ENCODE data around the gene NRXN3.

DNA sequence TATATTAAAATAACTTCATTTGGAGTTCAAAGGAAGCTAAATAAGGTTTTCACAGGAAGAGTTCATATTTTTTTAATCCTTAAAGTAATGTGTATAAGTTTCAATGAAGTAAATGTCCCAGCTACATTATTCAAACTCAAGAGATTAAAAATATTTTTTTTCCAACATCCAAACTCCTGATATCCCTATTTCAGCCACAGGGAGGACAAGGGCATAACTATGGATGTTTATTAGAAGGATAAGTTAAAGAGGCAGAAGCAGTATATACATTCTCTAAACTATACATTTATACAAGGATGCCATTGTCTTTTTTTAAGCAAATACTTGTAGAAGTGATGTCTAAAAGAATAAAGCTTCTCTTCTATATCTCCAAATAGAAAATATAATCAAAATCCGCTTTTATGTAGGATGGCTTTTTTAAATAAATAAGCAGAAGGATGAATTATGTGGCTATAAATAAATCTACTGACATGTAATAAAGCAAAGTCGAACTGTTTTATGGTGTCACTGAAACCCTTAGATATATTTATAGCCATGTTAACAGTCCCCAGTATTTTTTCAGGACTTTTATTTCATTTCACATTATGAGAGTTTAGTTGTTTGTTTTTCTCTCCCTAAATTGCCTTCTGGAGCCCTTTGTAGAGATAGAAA lies 1104.6 kb downstream of the NRXN3 start:
- TF ChIP-seq GATA2 (IDR thresholded peaks at IDR 0.05; ENCODE audit: low read depth, low read length): no peak
- no peak for TF ChIP-seq GATA3 (IDR thresholded peaks at IDR 0.05; ENCODE audit: low read depth, low read length)

All from SH-SY5Y (cell line).